ENCODE results near the gene ALG1L2. TPM values are rescaled to one million over a fixed set of nuclear protein-coding genes. Genes with fewer than 3 reads are reported as not detected.
"Not testable (repeated sequence)": the region's sequence is repeated elsewhere in the genome, so short reads cannot be mapped to it uniquely, and the experiment has no call there.

Gene ALG1L2
- polyA plus RNA-seq, 3 donors, result not detected

- H3K4me3 ChIP-seq (replicated peaks in 1 of 3; ENCODE audit: low read depth in 2 of 3, low read length in 3 of 3); H3K9me3 ChIP-seq (replicated peaks in 1 of 2; ENCODE audit: control insufficient read depth in 1 of 2, insufficient read depth in 1 of 2, low read length in 2 of 2); H3K27me3 Mint-ChIP-seq (ENCODE audit: low read depth in 3 of 3); H3K36me3 ChIP-seq (replicated peaks in 1 of 2; ENCODE audit: control insufficient read depth in 1 of 2, insufficient read depth in 2 of 2, low read length in 2 of 2); intact Hi-C loops (cut with micrococcal nuclease); H3K27me3 ChIP-seq (ENCODE audit: control insufficient read depth in 2 of 2, insufficient read depth in 2 of 2, low read length in 2 of 2); H3K79me2 ChIP-seq (ENCODE audit: insufficient read depth, low read length); H2AFZ ChIP-seq (ENCODE audit: insufficient read depth, low read depth, low read length, poor library complexity, severe bottlenecking); H4K20me1 ChIP-seq (ENCODE audit: insufficient read depth, low read length); DNase-seq; H3K36me3 Mint-ChIP-seq; H3K4me2 ChIP-seq (replicated peaks; ENCODE audit: extremely low read depth, low read length, poor library complexity, severe bottlenecking); H3K9ac ChIP-seq (ENCODE audit: insufficient read depth, low read length, poor library complexity, severe bottlenecking); H3K27ac ChIP-seq (ENCODE audit: low read depth in 1 of 2, low read length in 2 of 2); H3K9me3 Mint-ChIP-seq: not testable (repeated sequence)
- WGBS (ENCODE audit: insufficient coverage), result 9% methylated on average over 5 of the region's 11 CpGs
- Mint-ChIP-seq H3K27ac (peak overlapping the region in 3 of 7 donors; percentile 25 to 37 (median 33)), H3K4me3 (peak overlapping the region in 1 of 2 donors; percentile 51), H3K4me1 (peaks cover 27% of the 10 kb centered on the region)
- H3K4me1 ChIP-seq (ENCODE audit: control insufficient read depth in 1 of 2, insufficient read depth in 2 of 2, low read length in 2 of 2), result peaks cover 30 to 33% of the 10 kb centered on the region in 2 donors
Measured at GRCh38 chr3:130095858-130096257, 14.2 kb downstream of the ALG1L2 start.

GRCh38 chr3:130097096-130097495 is 15.5 kb downstream of the ALG1L2 start:
- Mint-ChIP-seq H3K27ac (peak overlapping the region in 3 of 7 donors; percentile 38 to 55 (median 50)), H3K4me1 (peaks cover 27% of the 10 kb centered on the region)
- H2AFZ ChIP-seq (ENCODE audit: insufficient read depth, low read depth, low read length, poor library complexity, severe bottlenecking); H3K79me2 ChIP-seq (ENCODE audit: insufficient read depth, low read length); H3K27me3 Mint-ChIP-seq (ENCODE audit: low read depth in 3 of 3); H3K9ac ChIP-seq (ENCODE audit: insufficient read depth, low read length, poor library complexity, severe bottlenecking); H3K27me3 ChIP-seq (ENCODE audit: control insufficient read depth in 2 of 2, insufficient read depth in 2 of 2, low read length in 2 of 2); H3K4me2 ChIP-seq (replicated peaks; ENCODE audit: extremely low read depth, low read length, poor library complexity, severe bottlenecking); H3K9me3 ChIP-seq (replicated peaks in 1 of 2; ENCODE audit: control insufficient read depth in 1 of 2, insufficient read depth in 1 of 2, low read length in 2 of 2); H3K36me3 Mint-ChIP-seq; H4K20me1 ChIP-seq (ENCODE audit: insufficient read depth, low read length); H3K27ac ChIP-seq (ENCODE audit: low read depth in 1 of 2, low read length in 2 of 2); H3K36me3 ChIP-seq (replicated peaks in 1 of 2; ENCODE audit: control insufficient read depth in 1 of 2, insufficient read depth in 2 of 2, low read length in 2 of 2); H3K4me3 Mint-ChIP-seq; intact Hi-C loops (cut with micrococcal nuclease); DNase-seq; H3K9me3 Mint-ChIP-seq; H3K4me3 ChIP-seq (replicated peaks in 1 of 3; ENCODE audit: low read depth in 2 of 3, low read length in 3 of 3): not testable (repeated sequence)
- WGBS (ENCODE audit: insufficient coverage), result 90% methylated on average over 7 of the region's 8 CpGs
- H3K4me1 ChIP-seq (ENCODE audit: control insufficient read depth in 1 of 2, insufficient read depth in 2 of 2, low read length in 2 of 2), result peaks cover 30 to 33% of the 10 kb centered on the region in 2 donors
